Measurements from ENCODE around the gene IL36G.

IL36G gene

GRCh38 chr2:112979731-112980130, 1.9 kb downstream of the IL36G start:
- Histone ChIP-seq H3K27me3 (replicated peaks; ENCODE audit: insufficient read depth, low read length) (peaks cover 11% of the 10 kb centered on the region; the same call in 1 of the 2 replicates), H3K9ac (ENCODE audit: low read length) (no peak overlapping the region), H3F3A (ENCODE audit: insufficient read depth, low read length) (no peaks in the 10 kb centered on the region; the same call in 1 of the 2 replicates), H3K79me2 (ENCODE audit: low read length) (no peaks in the 10 kb centered on the region), H3K36me3 (replicated peaks; ENCODE audit: insufficient read depth, low read length) (no peaks in the 10 kb centered on the region), H3K9me3 (replicated peaks; ENCODE audit: insufficient read depth, low read length) (no peaks in the 10 kb centered on the region), H3K4me2 (ENCODE audit: low read depth, low read length) (no peak overlapping the region), H4K20me1 (ENCODE audit: insufficient read depth, low read length) (no peaks in the 10 kb centered on the region), H3K4me1 (ENCODE audit: low read length) (0 out of 2 replicates have a peak, but pooled peaks cover 11% of the 10 kb centered on the region), H3K9me2 (replicated peaks; ENCODE audit: insufficient read depth, low read length) (no peaks in the 10 kb centered on the region), H2AFZ (ENCODE audit: low read length) (no peak overlapping the region), H3K27ac (ENCODE audit: low read length) (no peak overlapping the region), H3K4me3 (ENCODE audit: low read length) (no peak overlapping the region)
- TF ChIP-seq EZH2phosphoT487 (IDR thresholded peaks at IDR 0.05; ENCODE audit: low read length) (no peak), CTCF (IDR thresholded peaks at IDR 0.05; ENCODE audit: low read length) (no peak), EZH2 (optimal IDR thresholded peaks at IDR 0.05; ENCODE audit: low read depth, low read length) (no peak)
- no peak for DNase-seq

- H3K9ac ChIP-seq (ENCODE audit: low read length): no peak overlapping the region
- H3K9me3 ChIP-seq (replicated peaks; ENCODE audit: insufficient read depth, low read length): no peaks in the 10 kb centered on the region
- H3K4me3 ChIP-seq (ENCODE audit: low read length): no peak overlapping the region
- no peaks in the 10 kb centered on the region for H4K20me1 ChIP-seq (ENCODE audit: insufficient read depth, low read length)
- no peak overlapping the region for H2AFZ ChIP-seq (ENCODE audit: low read length)
- no peak overlapping the region for H3K27ac ChIP-seq (ENCODE audit: low read length)
- 0 out of 2 replicates have a peak, but pooled peaks cover 11% of the 10 kb centered on the region for H3K4me1 ChIP-seq (ENCODE audit: low read length)
- H3K36me3 ChIP-seq (replicated peaks; ENCODE audit: insufficient read depth, low read length): no peaks in the 10 kb centered on the region
- no peak overlapping the region for H3K4me2 ChIP-seq (ENCODE audit: low read depth, low read length)
- TF ChIP-seq EZH2phosphoT487 (IDR thresholded peaks at IDR 0.05; ENCODE audit: low read length): no peak
- no peak for TF ChIP-seq EZH2 (optimal IDR thresholded peaks at IDR 0.05; ENCODE audit: low read depth, low read length)
- no peak for TF ChIP-seq CTCF (IDR thresholded peaks at IDR 0.05; ENCODE audit: low read length)
- H3K27me3 ChIP-seq (replicated peaks; ENCODE audit: insufficient read depth, low read length): peaks cover 11% of the 10 kb centered on the region; the same call in 1 of the 2 replicates
- H3F3A ChIP-seq (ENCODE audit: insufficient read depth, low read length): no peaks in the 10 kb centered on the region; the same call in 1 of the 2 replicates
- H3K9me2 ChIP-seq (replicated peaks; ENCODE audit: insufficient read depth, low read length): no peaks in the 10 kb centered on the region
- DNase-seq: peak; percentile 36
- H3K79me2 ChIP-seq (ENCODE audit: low read length): no peaks in the 10 kb centered on the region
Observed at GRCh38 chr2:112980537-112980936, 2.7 kb downstream of the IL36G start.

- Histone ChIP-seq H3K4me2 (ENCODE audit: low read depth, low read length) (no peak overlapping the region), H3K36me3 (replicated peaks; ENCODE audit: insufficient read depth, low read length) (no peaks in the 10 kb centered on the region), H4K20me1 (ENCODE audit: insufficient read depth, low read length) (no peaks in the 10 kb centered on the region), H3K79me2 (ENCODE audit: low read length) (no peaks in the 10 kb centered on the region), H3K9ac (ENCODE audit: low read length) (no peak overlapping the region), H3K9me2 (replicated peaks; ENCODE audit: insufficient read depth, low read length) (no peaks in the 10 kb centered on the region), H3K9me3 (replicated peaks; ENCODE audit: insufficient read depth, low read length) (no peaks in the 10 kb centered on the region), H3K27me3 (replicated peaks; ENCODE audit: insufficient read depth, low read length) (peaks cover 11% of the 10 kb centered on the region; the same call in 1 of the 2 replicates), H3K27ac (ENCODE audit: low read length) (no peak overlapping the region), H3K4me3 (ENCODE audit: low read length) (no peak overlapping the region), H3K4me1 (ENCODE audit: low read length) (0 out of 2 replicates have a peak, but pooled peaks cover 7% of the 10 kb centered on the region), H3F3A (ENCODE audit: insufficient read depth, low read length) (no peaks in the 10 kb centered on the region; the same call in 1 of the 2 replicates), H2AFZ (ENCODE audit: low read length) (no peak overlapping the region)
- DNase-seq: no peak
- TF ChIP-seq EZH2 (optimal IDR thresholded peaks at IDR 0.05; ENCODE audit: low read depth, low read length) (no peak), CTCF (IDR thresholded peaks at IDR 0.05; ENCODE audit: low read length) (no peak), EZH2phosphoT487 (IDR thresholded peaks at IDR 0.05; ENCODE audit: low read length) (no peak)
Observed at GRCh38 chr2:112985090-112985489, 7.3 kb downstream of the IL36G start.
